CD14-positive monocyte (primary cell): ENCODE results near the gene CRACDL. TPM values are rescaled to one million over a fixed set of nuclear protein-coding genes. Genes with fewer than 3 reads are reported as not detected.

ENCODE experiments used
- DNase-seq, 3 donors: peaks; one replicate each; pipeline ENCODE4 v3.0.0-alpha.2; 2011 to 2022
- H2AFZ ChIP-seq: 2 replicates; pipeline ENCODE4 v1.6.0; 2012; ENCODE audit warnings: mild to moderate bottlenecking, low read depth, low read length, inconsistent platforms; ENCODE audit not compliant: insufficient read depth, poor library complexity, severe bottlenecking
- H3K27ac ChIP-seq, 2 donors: 1 replicate in 1 of 2; 2 replicates in 1 of 2; pipeline ENCODE4 v1.5.1; 2012 to 2013; ENCODE audit warnings: low read length in 2 of 2, control low read depth in 1 of 2, inconsistent platforms in 1 of 2, low read depth in 1 of 2, mild to moderate bottlenecking in 1 of 2
- H3K27me3 ChIP-seq, 2 donors: one replicate each; pipeline versions ENCODE4 v1.6.0 to v1.6.1; 2011 to 2013; ENCODE audit warnings: low read length in 2 of 2; ENCODE audit not compliant: control insufficient read depth in 2 of 2, insufficient read depth in 2 of 2
- H3K36me3 ChIP-seq, 2 donors: replicated peaks in 1 of 2; 1 replicate in 1 of 2; 2 replicates in 1 of 2; pipeline versions ENCODE4 v1.5.1 to v1.6.1; 2012 to 2013; ENCODE audit warnings: low read length in 2 of 2, control low read depth in 1 of 2, inconsistent platforms in 1 of 2, mild to moderate bottlenecking in 1 of 2; ENCODE audit not compliant: insufficient read depth in 2 of 2, control insufficient read depth in 1 of 2
- H3K4me1 ChIP-seq, 2 donors: 1 replicate in 1 of 2; 2 replicates in 1 of 2; pipeline versions ENCODE4 v1.5.1 to v1.6.1; 2012 to 2013; ENCODE audit warnings: low read length in 2 of 2, control low read depth in 1 of 2, inconsistent platforms in 1 of 2, mild to moderate bottlenecking in 1 of 2, moderate library complexity in 1 of 2; ENCODE audit not compliant: insufficient read depth in 2 of 2, control insufficient read depth in 1 of 2
- H3K4me2 ChIP-seq: replicated peaks from 2 replicates; pipeline ENCODE3; 2012; ENCODE audit warnings: low read length, moderate library complexity, mild to moderate bottlenecking; ENCODE audit not compliant: poor library complexity, severe bottlenecking; ENCODE audit errors: extremely low read depth
- H3K4me3 ChIP-seq, 3 experiments: fragments of 200-600 bp in 1 of 3; sonication (generic) in 1 of 3; replicated peaks in 1 of 3; 1 replicate in 2 of 3; 2 replicates in 1 of 3; pipeline ENCODE4 v1.5.1; 2011 to 2013; ENCODE audit warnings: low read length in 3 of 3, mild to moderate bottlenecking in 3 of 3, control low read depth in 2 of 3, low read depth in 2 of 3, inconsistent platforms in 1 of 3, moderate library complexity in 1 of 3
- H3K79me2 ChIP-seq: 2 replicates; pipeline ENCODE4 v1.6.0; 2012; ENCODE audit warnings: mild to moderate bottlenecking, control low read depth, inconsistent platforms, low read length, moderate library complexity; ENCODE audit not compliant: insufficient read depth
- H3K9ac ChIP-seq: 2 replicates; pipeline ENCODE4 v1.6.0; 2017; ENCODE audit warnings: low read length, mild to moderate bottlenecking; ENCODE audit not compliant: insufficient read depth, poor library complexity, severe bottlenecking
- H3K9me3 ChIP-seq, 2 donors: replicated peaks in 1 of 2; 1 replicate in 1 of 2; 2 replicates in 1 of 2; pipeline versions ENCODE4 v1.5.1 to v1.6.1; 2012 to 2013; ENCODE audit warnings: low read length in 2 of 2, control low read depth in 1 of 2; ENCODE audit not compliant: control insufficient read depth in 1 of 2, insufficient read depth in 1 of 2
- H4K20me1 ChIP-seq: 2 replicates; pipeline ENCODE4 v1.6.0; 2012; ENCODE audit warnings: mild to moderate bottlenecking, low read length, control low read depth, moderate library complexity; ENCODE audit not compliant: insufficient read depth
- H3K27ac Mint-ChIP-seq, 7 donors: one replicate each; pipeline ENCODE4 v1.8.0; 2020; ENCODE audit warnings: mild to moderate bottlenecking in 7 of 7, mixed read lengths in 7 of 7, moderate library complexity in 6 of 7, inconsistent platforms in 2 of 7
- H3K27me3 Mint-ChIP-seq, 3 donors: one replicate each; pipeline ENCODE4 v1.8.0; 2021 to 2022; ENCODE audit warnings: low read depth in 3 of 3, mild to moderate bottlenecking in 3 of 3, mixed read lengths in 3 of 3, moderate library complexity in 3 of 3, inconsistent platforms in 1 of 3
- H3K36me3 Mint-ChIP-seq, 2 donors: one replicate each; pipeline ENCODE4 v1.8.0; 2020; ENCODE audit warnings: mixed read lengths in 2 of 2, inconsistent platforms in 1 of 2, mild to moderate bottlenecking in 1 of 2
- H3K4me1 Mint-ChIP-seq: one replicate; pipeline ENCODE4 v1.8.0; 2020; ENCODE audit warnings: mild to moderate bottlenecking, mixed read lengths
- H3K4me3 Mint-ChIP-seq, 2 donors: one replicate each; pipeline ENCODE4 v1.8.0; 2020; ENCODE audit warnings: mild to moderate bottlenecking in 2 of 2, mixed read lengths in 2 of 2, moderate library complexity in 1 of 2
- H3K9me3 Mint-ChIP-seq, 7 donors: one replicate each; pipeline ENCODE4 v1.8.0; 2020 to 2022; ENCODE audit warnings: mixed read lengths in 7 of 7, mild to moderate bottlenecking in 6 of 7, moderate library complexity in 6 of 7, inconsistent platforms in 2 of 7
- CTCF ChIP-seq: fragments of 200-600 bp; IDR thresholded peaks from one replicate; pipeline ENCODE4 v1.8.0; 2022; ENCODE audit warnings: antibody characterized with exemption, mild to moderate bottlenecking
- WGBS: methylation state at CpG from one replicate; pipeline ENCODE4 v1.1.5; 2013; ENCODE audit warnings: missing lambda C conversion rate; ENCODE audit not compliant: insufficient coverage; 5-methylcytosine and 5-hydroxymethylcytosine counted together
- intact Hi-C, 2 donors: fragments of 100-400 bp; cut with micrococcal nuclease; formaldehyde crosslinking; loops; one replicate each; pipeline versions ENCODE4 v1.15.0 to v1.15.1; 2023
- polyA plus RNA-seq, 3 donors: library from polyadenylated mRNA; depleted of rRNA in 1 of 3; unstranded in 2 of 3; stranded (reverse) in 1 of 3; fragments of 300-500 nt in 2 of 3; fragments of >200 nt in 1 of 3; fragmentation: Illumina TruSeq in 2 of 3; gene quantifications; 1 replicate in 2 of 3; 2 replicates in 1 of 3; pipeline ENCODE4 v1.2.3, GENCODE V29; 2012 to 2021

The CRACDL gene
- polyA plus RNA-seq, 3 donors: 0.12 to 0.35 (median 0.28) TPM

GRCh38 chr2:98867539-98868309 is 68.3 kb downstream of the CRACDL start:
- no peak overlapping the region for H3K27ac ChIP-seq
- H3K27me3 ChIP-seq: no peaks in the 10 kb centered on the region
- no peak overlapping the region for H2AFZ ChIP-seq
- H3K9ac ChIP-seq: no peak overlapping the region
- H3K4me2 ChIP-seq: no peak overlapping the region
- H4K20me1 ChIP-seq: no peaks in the 10 kb centered on the region
- H3K4me3 ChIP-seq: no peak overlapping the region
- no peaks in the 10 kb centered on the region for H3K9me3 ChIP-seq
- H3K36me3 ChIP-seq: no peaks in the 10 kb centered on the region
- intact Hi-C loops: no loop called here
- no peaks in the 10 kb centered on the region for H3K4me1 ChIP-seq
- no peaks in the 10 kb centered on the region for H3K4me1 Mint-ChIP-seq
- 100% methylated on average over 1 of the region's 7 CpGs for WGBS
- no peak overlapping the region for H3K27ac Mint-ChIP-seq
- no peak overlapping the region for H3K4me3 Mint-ChIP-seq
- no peak for TF ChIP-seq CTCF
- no peak for DNase-seq
- no peaks in the 10 kb centered on the region for H3K36me3 Mint-ChIP-seq
- H3K27me3 Mint-ChIP-seq: peaks cover 0 to 6% (median 3%) of the 10 kb centered on the region in 3 donors
- H3K9me3 Mint-ChIP-seq: peaks cover 0 to 3% (median 0%) of the 10 kb centered on the region in 7 donors
- H3K79me2 ChIP-seq: no peaks in the 10 kb centered on the region

- Mint-ChIP-seq H3K36me3 (no peaks in the 10 kb centered on the region), H3K4me3 (no peak overlapping the region), H3K27me3 (peaks cover 2 to 3% (median 2%) of the 10 kb centered on the region in 3 donors), H3K9me3 (peaks cover 6 to 15% (median 10%) of the 10 kb centered on the region in 7 donors), H3K4me1 (no peaks in the 10 kb centered on the region), H3K27ac (no peak overlapping the region)
- Histone ChIP-seq H3K79me2 (no peaks in the 10 kb centered on the region), H2AFZ (no peak overlapping the region), H3K4me2 (no peak overlapping the region), H3K36me3 (no peaks in the 10 kb centered on the region), H3K27ac (no peak overlapping the region), H3K4me3 (no peak overlapping the region), H3K9me3 (peaks cover 5 to 10% of the 10 kb centered on the region in 2 donors), H3K4me1 (no peaks in the 10 kb centered on the region), H3K27me3 (no peaks in the 10 kb centered on the region), H3K9ac (no peak overlapping the region), H4K20me1 (no peaks in the 10 kb centered on the region)
- intact Hi-C loops: no loop called here
- no peak for DNase-seq
- 96% methylated on average over 3 of the region's 3 CpGs for WGBS
- no peak for TF ChIP-seq CTCF
Observed at GRCh38 chr2:98866033-98866432, 70.0 kb downstream of the CRACDL start.
